ENCODE results near the gene ZNF100. TPM values are rescaled to one million over a fixed set of nuclear protein-coding genes. Genes with fewer than 3 reads are reported as not detected.
"Not testable (repeated sequence)": the region's sequence is repeated elsewhere in the genome, so short reads cannot be mapped to it uniquely, and the experiment has no call there.

ZNF100 gene
- total RNA-seq, 1 experiment from 2014 or later = 5.0 TPM

DNA sequence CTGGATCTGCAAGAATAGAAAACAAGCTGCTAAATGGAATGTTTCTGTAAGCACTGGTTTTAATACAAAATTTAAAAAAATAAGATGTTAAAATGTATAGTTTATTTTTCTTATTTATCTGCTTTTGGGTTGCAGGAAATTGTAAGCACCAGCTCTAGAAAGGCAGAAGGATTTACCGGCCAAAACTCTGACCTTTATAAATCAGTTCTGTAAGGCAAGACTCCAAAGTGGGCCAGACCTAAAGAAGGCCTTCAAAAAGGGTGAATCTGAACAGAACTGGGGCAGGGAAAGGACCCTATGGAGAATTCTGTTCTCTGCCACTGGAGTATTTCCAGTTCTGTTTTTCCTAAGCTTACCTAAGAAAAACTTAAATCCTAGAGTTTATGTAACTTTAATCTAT, 19.3 kb downstream of the ZNF100 start:
- H3K4me3 ChIP-seq = no peak overlapping the region
- H3K4me1 ChIP-seq (replicated peaks) = no peaks in the 10 kb centered on the region
- H3K27me3 ChIP-seq (replicated peaks) = no peaks in the 10 kb centered on the region
- peaks cover 28% of the 10 kb centered on the region for H3K36me3 ChIP-seq
- H3K9me3 ChIP-seq (replicated peaks) = 0 out of 2 replicates have a peak, but pooled peaks cover 2% of the 10 kb centered on the region
- no peak overlapping the region for H3K27ac ChIP-seq
- no peak for DNase-seq (ENCODE audit: low read depth in 1 of 2, low spot score in 2 of 2)

DNA sequence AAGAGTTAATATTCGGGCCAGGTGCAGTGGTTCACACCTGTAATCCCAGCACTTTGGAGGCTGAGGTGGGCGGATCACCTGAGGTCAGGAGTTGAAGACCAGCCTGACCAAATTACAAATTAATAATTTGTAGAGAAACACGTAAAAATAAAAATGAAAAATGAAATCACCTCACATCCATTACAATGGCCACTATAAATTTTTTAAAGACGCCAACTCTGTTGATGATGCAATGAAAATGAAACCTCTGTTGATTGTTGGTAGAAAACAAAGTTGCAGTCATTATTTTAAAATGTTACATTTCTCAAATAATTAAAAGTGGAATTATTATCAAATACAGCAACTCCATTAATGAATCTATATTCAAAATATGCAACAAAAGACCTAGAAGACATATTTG, 26.8 kb downstream of the ZNF100 start:
- Histone ChIP-seq H3K9me3 (replicated peaks) (no peaks in the 10 kb centered on the region), H3K4me1 (replicated peaks) (no peaks in the 10 kb centered on the region), H3K4me3 (no peak overlapping the region), H3K36me3 (peaks cover 12% of the 10 kb centered on the region), H3K27ac (no peak overlapping the region), H3K27me3 (replicated peaks) (no peaks in the 10 kb centered on the region)
- DNase-seq (ENCODE audit: low read depth in 1 of 2, low spot score in 2 of 2) = no peak

- H3K4me3 ChIP-seq = not testable (repeated sequence)
Measured at GRCh38 chr19:21726942-21727747, 40.2 kb downstream of the ZNF100 start.

GRCh38 chr19:21713761-21714160, 53.6 kb downstream of the ZNF100 start:
- H3K36me3 ChIP-seq = no peaks in the 10 kb centered on the region
- no peak overlapping the region for H3K27ac ChIP-seq

More at GRCh38 chr19:21726942-21727747, 40.2 kb downstream of the ZNF100 start:
- not testable (repeated sequence) for DNase-seq (ENCODE audit: low read depth in 1 of 2, low spot score in 2 of 2); H3K27ac ChIP-seq; H3K9me3 ChIP-seq (replicated peaks); H3K4me1 ChIP-seq (replicated peaks); H3K27me3 ChIP-seq (replicated peaks)
- peaks cover 17% of the 10 kb centered on the region for H3K36me3 ChIP-seq

GRCh38 chr19:21709464-21709863, 57.9 kb downstream of the ZNF100 start:
- Histone ChIP-seq H3K27ac (no peak overlapping the region), H3K27me3 (replicated peaks) (no peaks in the 10 kb centered on the region), H3K36me3 (no peaks in the 10 kb centered on the region), H3K4me3 (no peak overlapping the region), H3K9me3 (replicated peaks) (0 out of 2 replicates have a peak, but pooled peaks cover 3% of the 10 kb centered on the region), H3K4me1 (replicated peaks) (no peaks in the 10 kb centered on the region)
- no peak for DNase-seq (ENCODE audit: low read depth in 1 of 2, low spot score in 2 of 2)

More at GRCh38 chr19:21713761-21714160, 53.6 kb downstream of the ZNF100 start:
- Histone ChIP-seq H3K27me3 (replicated peaks) (no peaks in the 10 kb centered on the region), H3K9me3 (replicated peaks) (peaks cover 10% of the 10 kb centered on the region; the same call in 1 of the 2 replicates), H3K4me3 (no peak overlapping the region), H3K4me1 (replicated peaks) (no peaks in the 10 kb centered on the region)
- no peak for DNase-seq (ENCODE audit: low read depth in 1 of 2, low spot score in 2 of 2)

DNA sequence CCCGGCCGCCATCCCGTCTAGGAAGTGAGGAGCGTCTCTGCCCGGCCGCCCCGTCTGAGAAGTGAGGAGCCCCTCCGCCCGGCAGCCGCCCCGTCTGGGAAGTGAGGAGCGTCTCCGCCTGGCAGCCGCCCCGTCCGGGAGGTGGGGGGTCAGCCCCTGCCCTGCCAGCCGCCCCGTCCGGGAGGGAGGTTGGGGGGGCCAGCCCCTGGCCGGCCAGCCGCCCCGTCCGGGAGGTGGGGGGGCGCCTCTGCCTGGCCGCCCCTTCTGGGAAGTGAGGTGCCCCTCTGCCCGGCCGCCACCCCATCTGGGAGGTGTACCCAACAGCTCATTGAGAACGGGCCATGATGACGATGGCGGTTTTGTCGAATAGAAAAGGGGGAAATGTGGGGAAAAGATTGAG, 59.5 kb downstream of the ZNF100 start:
- not testable (repeated sequence) for DNase-seq (ENCODE audit: low read depth in 1 of 2, low spot score in 2 of 2); H3K4me1 ChIP-seq (replicated peaks); H3K36me3 ChIP-seq; H3K27me3 ChIP-seq (replicated peaks); H3K9me3 ChIP-seq (replicated peaks); H3K27ac ChIP-seq; H3K4me3 ChIP-seq

DNA sequence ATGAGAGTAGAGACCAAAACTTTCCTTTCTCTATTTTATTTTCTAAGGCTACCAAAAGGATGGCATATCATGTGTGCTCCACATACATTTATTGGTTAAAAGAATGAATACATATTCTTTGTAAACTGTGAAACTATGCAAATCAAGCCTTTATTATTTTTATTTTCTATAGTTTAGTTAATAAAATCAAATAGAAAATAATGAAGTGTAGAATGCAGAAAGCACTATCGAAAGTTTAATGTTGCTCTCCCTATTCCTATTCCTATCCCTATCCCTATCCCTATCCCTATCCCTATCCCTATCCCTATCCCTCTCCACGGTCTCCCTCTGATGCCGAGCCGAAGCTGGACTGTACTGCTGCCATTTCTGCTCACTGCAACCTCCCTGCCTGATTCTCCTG, 60.3 kb downstream of the ZNF100 start:
- H3K27ac ChIP-seq = no peak overlapping the region
- no peak for DNase-seq (ENCODE audit: low read depth in 1 of 2, low spot score in 2 of 2)
- no peak overlapping the region for H3K4me3 ChIP-seq
- H3K9me3 ChIP-seq (replicated peaks) = 0 out of 2 replicates have a peak, but pooled peaks cover 3% of the 10 kb centered on the region
- no peaks in the 10 kb centered on the region for H3K27me3 ChIP-seq (replicated peaks)
- H3K4me1 ChIP-seq (replicated peaks) = no peaks in the 10 kb centered on the region
- H3K36me3 ChIP-seq = no peaks in the 10 kb centered on the region

DNA sequence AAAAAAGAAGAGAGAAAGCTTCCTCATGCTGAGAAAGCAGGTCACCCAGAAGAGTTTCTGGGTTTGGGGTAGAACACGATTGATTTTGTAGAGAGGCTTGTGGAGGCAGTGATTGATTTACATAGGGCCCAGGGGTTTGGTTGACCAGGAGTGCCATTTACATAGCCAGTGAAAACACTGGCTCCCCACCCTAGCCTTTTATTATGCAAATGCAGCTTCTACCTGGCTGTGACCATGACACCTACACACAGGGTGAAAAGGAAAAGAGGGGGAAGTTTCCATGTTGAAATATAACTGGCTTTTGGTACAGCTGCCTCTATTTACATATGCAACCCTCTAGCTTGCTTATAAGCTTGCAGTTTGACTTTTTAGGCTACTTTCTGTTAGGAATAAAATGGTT, 62.0 kb downstream of the ZNF100 start:
- no peak for DNase-seq (ENCODE audit: low read depth in 1 of 2, low spot score in 2 of 2)
- no peaks in the 10 kb centered on the region for H3K36me3 ChIP-seq

DNA sequence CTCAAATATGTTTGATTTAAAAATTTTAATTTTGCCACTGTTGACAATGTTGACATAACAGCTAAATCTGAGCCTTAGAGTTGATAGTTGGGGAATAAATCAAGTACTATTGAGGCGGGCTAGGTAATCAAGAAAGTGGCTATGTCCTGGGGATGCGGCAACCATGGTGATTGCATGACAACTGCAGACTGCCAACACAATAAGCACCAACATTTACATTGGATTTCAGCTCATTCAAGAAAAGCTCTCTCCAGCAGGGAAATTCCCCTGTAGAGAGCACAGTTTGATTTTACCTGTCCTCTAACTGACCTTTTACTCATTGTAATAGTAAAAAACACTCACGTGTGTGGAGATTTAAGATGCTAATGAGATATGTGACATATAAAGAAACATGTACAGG, 63.1 kb downstream of the ZNF100 start:
- no peak overlapping the region for H3K4me3 ChIP-seq
- H3K9me3 ChIP-seq (replicated peaks) = 0 out of 2 replicates have a peak, but pooled peaks cover under 1% of the 10 kb centered on the region
- H3K27me3 ChIP-seq (replicated peaks) = no peaks in the 10 kb centered on the region
- H3K4me1 ChIP-seq (replicated peaks) = no peaks in the 10 kb centered on the region
- H3K27ac ChIP-seq = no peak overlapping the region
- DNase-seq (ENCODE audit: low read depth in 1 of 2, low spot score in 2 of 2) = no peak
- H3K36me3 ChIP-seq = no peaks in the 10 kb centered on the region

More for the DNA sequence above, 62.0 kb downstream of the ZNF100 start:
- no peaks in the 10 kb centered on the region for H3K4me1 ChIP-seq (replicated peaks)
- H3K27ac ChIP-seq = no peak overlapping the region
- H3K9me3 ChIP-seq (replicated peaks) = 0 out of 2 replicates have a peak, but pooled peaks cover 3% of the 10 kb centered on the region
- H3K27me3 ChIP-seq (replicated peaks) = no peaks in the 10 kb centered on the region
- H3K4me3 ChIP-seq = no peak overlapping the region

DNA sequence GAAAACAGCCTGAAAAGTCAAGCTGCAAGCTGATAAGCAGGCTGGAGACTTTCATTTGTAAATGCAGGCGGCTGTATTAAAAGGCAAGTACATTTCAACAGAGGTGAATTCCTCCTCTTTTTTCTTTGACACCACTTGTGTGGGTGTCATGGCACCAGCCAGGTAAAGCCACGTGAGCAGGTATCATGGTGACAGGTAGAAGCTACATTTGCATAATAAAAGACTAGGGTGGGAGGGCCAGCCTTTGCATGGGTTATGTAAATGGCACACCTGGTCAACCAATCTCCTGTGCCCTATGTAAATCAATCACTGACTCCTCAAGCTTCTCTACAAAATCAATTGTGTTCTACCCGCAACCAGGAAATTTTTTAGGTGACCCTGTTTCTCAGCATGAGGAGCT, 68.2 kb downstream of the ZNF100 start:
- DNase-seq (ENCODE audit: low read depth in 1 of 2, low spot score in 2 of 2) = no peak
- no peaks in the 10 kb centered on the region for H3K9me3 ChIP-seq (replicated peaks)

GRCh38 chr19:21698215-21698614, 69.2 kb downstream of the ZNF100 start:
- DNase-seq (ENCODE audit: low read depth in 1 of 2, low spot score in 2 of 2) = no peak
- Histone ChIP-seq H3K27ac (no peak overlapping the region), H3K4me3 (no peak overlapping the region), H3K4me1 (replicated peaks) (no peaks in the 10 kb centered on the region), H3K9me3 (replicated peaks) (no peaks in the 10 kb centered on the region), H3K36me3 (no peaks in the 10 kb centered on the region), H3K27me3 (replicated peaks) (no peaks in the 10 kb centered on the region)

More for the DNA sequence above, 68.2 kb downstream of the ZNF100 start:
- no peaks in the 10 kb centered on the region for H3K36me3 ChIP-seq
- H3K4me1 ChIP-seq (replicated peaks) = no peaks in the 10 kb centered on the region
- H3K4me3 ChIP-seq = no peak overlapping the region
- no peaks in the 10 kb centered on the region for H3K27me3 ChIP-seq (replicated peaks)
- no peak overlapping the region for H3K27ac ChIP-seq

DNA sequence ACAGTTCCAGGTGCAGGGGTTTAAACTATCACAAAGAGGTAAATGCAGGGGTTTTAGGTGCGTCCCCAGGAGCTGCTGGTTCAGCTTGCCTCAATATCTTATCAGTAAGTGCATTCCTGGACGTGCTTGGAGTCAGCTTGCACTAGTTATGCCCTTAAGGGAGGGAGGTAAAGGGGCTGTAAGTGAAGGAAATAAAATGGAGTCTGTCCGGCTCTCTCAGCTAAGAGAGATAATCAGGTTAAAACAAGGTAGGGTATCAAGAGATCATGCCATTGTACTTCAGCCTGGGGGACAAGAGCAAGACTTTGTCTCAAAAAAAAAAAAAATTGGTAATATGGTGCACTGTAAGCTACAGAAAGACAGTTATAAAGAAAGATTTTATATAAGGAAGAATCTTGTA, 69.7 kb downstream of the ZNF100 start:
- H3K27me3 ChIP-seq (replicated peaks) = no peaks in the 10 kb centered on the region
- H3K27ac ChIP-seq = no peak overlapping the region
- no peaks in the 10 kb centered on the region for H3K9me3 ChIP-seq (replicated peaks)
- H3K4me1 ChIP-seq (replicated peaks) = no peaks in the 10 kb centered on the region
- DNase-seq (ENCODE audit: low read depth in 1 of 2, low spot score in 2 of 2) = no peak
- no peak overlapping the region for H3K4me3 ChIP-seq
- H3K36me3 ChIP-seq = no peaks in the 10 kb centered on the region

DNA sequence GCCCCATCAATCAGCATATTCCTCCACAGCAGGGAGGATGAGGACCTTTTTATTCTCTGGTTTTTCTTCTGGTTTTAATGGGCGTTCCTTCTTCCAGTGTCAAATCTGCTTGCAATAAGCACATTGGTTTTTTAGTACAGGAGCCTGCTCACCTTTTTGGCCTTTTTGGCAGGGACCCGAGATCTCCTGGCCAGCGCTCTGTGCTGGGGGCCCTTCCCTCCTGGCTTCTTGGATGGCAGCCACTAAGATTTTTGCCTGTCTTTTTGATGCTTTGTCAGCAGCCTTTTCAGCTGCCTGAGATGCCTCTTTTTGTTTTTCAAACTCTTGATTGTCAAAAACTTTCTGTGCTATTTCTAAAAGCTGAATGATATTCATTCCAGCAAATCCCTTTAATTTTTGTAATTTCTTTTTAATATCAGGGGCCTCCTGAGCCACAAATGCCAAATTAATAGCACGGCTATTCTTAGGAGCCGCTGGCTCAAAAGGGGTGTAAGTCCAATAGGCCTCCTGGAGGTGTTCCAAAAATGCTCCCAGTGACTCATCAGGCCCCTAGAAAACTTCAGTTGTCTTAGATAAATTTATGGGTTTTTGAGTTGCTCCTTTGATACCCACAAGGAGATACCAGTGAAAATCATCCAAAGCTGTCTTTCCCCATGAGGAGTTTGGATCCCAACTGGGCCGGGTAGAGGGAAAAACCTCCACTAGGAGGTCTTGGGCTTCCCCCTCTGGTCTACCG, 73.0 kb downstream of the ZNF100 start:
- Histone ChIP-seq H3K9me3 (replicated peaks) (no peaks in the 10 kb centered on the region), H3K4me1 (replicated peaks) (no peaks in the 10 kb centered on the region), H3K27ac (no peak overlapping the region), H3K4me3 (no peak overlapping the region), H3K36me3 (no peaks in the 10 kb centered on the region), H3K27me3 (replicated peaks) (no peaks in the 10 kb centered on the region)
- DNase-seq (ENCODE audit: low read depth in 1 of 2, low spot score in 2 of 2) = no peak

GRCh38 chr19:21693399-21693798, 74.0 kb downstream of the ZNF100 start:
- H3K9me3 ChIP-seq (replicated peaks) = no peaks in the 10 kb centered on the region
- no peak for DNase-seq (ENCODE audit: low read depth in 1 of 2, low spot score in 2 of 2)
- H3K27ac ChIP-seq = no peak overlapping the region

More at GRCh38 chr19:21693399-21693798, 74.0 kb downstream of the ZNF100 start:
- Histone ChIP-seq H3K27me3 (replicated peaks) (no peaks in the 10 kb centered on the region), H3K4me1 (replicated peaks) (no peaks in the 10 kb centered on the region), H3K4me3 (no peak overlapping the region), H3K36me3 (no peaks in the 10 kb centered on the region)
